K562 treated with DMSO at 1 percent for 12 hours (cell line): ENCODE measurements around the gene RAB10. TPM values are rescaled to one million over a fixed set of nuclear protein-coding genes. Genes with fewer than 3 reads are reported as not detected.

Experiments used
- total RNA-seq: library from RNA; unstranded; fragments of 300-600 nt; gene quantifications from 2 replicates; pipeline ENCODE4 v1.2.3, GENCODE V29; 2022; ENCODE audit not compliant: insufficient read depth

Gene RAB10
- total RNA-seq: 60.8 and 99.7 TPM in 2 replicates

DNA sequence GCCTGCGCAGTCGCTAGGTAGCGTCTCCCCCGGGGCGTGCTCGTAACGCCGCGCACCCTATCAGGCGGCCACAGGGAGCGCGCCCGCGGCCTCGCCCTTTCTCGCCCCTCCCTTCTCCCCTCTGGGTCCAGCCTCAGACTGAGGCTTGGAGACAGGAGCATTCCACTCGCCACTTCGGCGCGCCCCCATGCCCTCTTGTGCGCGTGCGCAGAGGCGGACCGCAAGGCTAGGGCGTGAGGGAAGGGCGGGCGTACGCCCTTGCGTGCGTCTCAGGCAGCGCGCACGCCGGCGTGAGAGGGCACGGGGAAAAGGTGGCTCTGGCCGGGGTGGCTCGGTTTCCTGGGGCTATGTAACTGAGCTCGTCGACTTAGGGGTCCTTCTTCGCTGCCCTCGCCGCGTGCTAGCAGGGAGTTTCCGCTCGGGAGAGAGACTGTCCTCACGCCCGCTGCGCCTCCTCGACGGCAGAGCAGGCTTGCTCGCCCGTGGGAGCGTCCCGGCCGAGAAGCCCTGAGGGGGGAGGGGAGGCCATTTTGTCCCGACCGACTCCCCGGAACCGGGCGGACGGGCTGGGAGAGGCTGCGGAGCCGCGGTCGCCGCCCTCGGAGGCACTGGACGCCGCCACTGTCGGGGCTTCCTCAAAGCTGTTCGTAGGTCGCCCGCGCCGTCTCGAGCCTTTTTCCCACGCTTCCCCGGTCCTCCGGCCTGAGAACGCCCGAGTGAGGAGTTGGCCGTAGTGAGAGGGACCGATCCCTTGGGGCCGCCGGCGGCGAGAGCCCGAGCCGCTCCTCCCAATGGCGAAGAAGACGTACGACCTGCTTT lies at the start of gene RAB10:
RAB10 (plus strand) TSS at position 267 of the 819 bp plus-strand sequence; CDS start at position 792, 525 bp downstream.

DNA sequence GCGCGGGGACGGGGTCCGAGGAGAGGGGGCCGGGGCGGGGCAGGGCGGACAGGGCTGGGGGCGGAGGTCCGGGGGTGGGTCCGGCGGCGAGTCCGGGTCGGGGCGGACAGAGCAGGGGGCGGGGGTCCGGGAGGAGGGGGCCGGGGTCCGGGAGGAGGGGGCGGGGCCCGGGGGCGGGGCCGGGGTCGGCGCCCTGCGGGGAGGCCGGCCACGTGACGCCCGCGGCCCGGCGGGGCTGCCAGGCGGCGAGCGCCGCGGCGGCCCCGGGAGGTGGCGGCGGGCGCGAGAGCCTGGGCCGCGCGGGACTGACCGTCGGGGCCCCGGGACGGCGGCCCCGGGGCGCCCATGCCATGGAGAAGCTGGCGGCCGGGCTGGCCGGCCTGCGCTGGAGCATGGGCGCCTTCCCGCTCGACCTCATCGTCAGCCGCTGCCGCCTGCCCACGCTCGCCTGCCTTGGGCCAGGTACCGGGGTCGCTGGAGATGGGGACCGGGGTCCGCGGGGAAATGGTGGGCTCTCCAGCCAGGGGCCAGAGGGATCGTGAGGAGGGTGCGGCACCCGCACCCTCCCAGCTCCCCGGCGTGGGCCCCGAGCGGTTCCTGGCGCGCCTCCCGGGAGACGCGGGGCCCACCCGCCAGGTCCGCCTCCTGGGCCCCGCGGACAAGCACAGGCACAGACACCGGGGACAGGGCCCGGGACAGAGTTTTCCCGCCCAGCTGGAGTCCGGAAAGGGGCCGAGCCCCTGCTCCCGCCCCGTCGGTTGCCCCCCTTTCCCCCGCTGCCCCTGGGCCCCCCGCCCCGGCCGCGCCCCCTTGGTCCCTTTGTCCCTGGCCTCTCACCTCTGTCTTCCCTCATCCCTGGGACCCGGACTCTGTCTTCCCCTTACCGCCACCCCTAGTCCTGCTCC lies 139.2 kb downstream of the RAB10 start, which contains the start of gene GAREM2:
GAREM2 (plus strand) TSS at position 218 of the 905 bp plus-strand sequence; CDS start at position 351, 133 bp downstream.

Other genes with a start within 250 kb of the RAB10 start
- gene ASXL2, start 155.6 kb upstream of the RAB10 start, total RNA-seq: 1.5 and 14.3 TPM in 2 replicates
- gene KIF3C, start 51.6 kb upstream of the RAB10 start, total RNA-seq: 2.7 and 9.1 TPM in 2 replicates
- gene GAREM2, start 139.0 kb downstream of the RAB10 start, total RNA-seq: 7.4 and 8.2 TPM in 2 replicates
- 181 and 249 TPM in 2 replicates for gene HADHA, start 210.5 kb downstream of the RAB10 start, total RNA-seq
- 68.5 and 95.4 TPM in 2 replicates for gene HADHB, start 210.9 kb downstream of the RAB10 start, total RNA-seq